Measurements from ENCODE around the gene SGK1.

The SGK1 gene

DNA sequence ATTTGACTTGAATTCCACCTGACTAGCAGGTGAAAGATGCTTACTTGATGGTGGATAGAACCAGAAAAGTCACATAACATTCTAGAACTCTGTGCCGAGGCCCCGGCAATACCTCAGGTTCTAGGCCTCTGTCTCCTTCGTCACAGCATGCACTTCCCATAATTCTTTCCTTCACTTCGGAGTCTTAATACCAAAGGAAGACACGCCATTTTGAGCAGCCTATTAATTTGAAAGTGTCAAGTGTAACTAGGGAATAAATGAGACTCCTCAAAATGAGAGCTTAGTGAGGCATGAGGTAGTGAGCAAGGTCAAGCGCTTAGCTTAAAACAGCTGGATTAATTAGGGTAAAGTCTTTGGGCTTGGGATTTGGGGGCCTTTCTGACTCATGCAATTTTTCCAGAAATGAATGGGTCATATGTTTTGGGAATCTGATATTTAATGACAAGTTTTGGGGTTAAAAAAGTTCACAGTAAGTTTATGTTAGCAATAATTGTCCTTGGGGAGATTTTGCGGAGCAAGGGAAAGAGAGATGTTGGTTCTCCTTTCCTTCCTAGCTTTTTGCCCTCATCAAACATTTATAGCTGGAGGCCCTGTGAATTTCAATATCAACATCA, 29.1 kb upstream of the SGK1 start:
- TF ChIP-seq, protein P1, sequence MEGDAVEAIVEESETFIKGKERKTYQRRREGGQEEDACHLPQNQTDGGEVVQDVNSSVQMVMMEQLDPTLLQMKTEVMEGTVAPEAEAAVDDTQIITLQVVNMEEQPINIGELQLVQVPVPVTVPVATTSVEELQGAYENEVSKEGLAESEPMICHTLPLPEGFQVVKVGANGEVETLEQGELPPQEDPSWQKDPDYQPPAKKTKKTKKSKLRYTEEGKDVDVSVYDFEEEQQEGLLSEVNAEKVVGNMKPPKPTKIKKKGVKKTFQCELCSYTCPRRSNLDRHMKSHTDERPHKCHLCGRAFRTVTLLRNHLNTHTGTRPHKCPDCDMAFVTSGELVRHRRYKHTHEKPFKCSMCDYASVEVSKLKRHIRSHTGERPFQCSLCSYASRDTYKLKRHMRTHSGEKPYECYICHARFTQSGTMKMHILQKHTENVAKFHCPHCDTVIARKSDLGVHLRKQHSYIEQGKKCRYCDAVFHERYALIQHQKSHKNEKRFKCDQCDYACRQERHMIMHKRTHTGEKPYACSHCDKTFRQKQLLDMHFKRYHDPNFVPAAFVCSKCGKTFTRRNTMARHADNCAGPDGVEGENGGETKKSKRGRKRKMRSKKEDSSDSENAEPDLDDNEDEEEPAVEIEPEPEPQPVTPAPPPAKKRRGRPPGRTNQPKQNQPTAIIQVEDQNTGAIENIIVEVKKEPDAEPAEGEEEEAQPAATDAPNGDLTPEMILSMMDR (IDR thresholded peaks at IDR 0.05) = no peak
- H3K4me1 ChIP-seq = no peaks in the 10 kb centered on the region

GRCh38 chr6:134345789-134346188, 27.9 kb upstream of the SGK1 start:
- intact Hi-C loops (cut with DNase I; ENCODE audit: low total_unique reads) = no loop called here
- Histone ChIP-seq H3K4me1 (no peaks in the 10 kb centered on the region), H3K4me3 (no peak overlapping the region), H3K27ac (no peak overlapping the region), H3K9me3 (no peaks in the 10 kb centered on the region), H3K27me3 (no peaks in the 10 kb centered on the region), H3K36me3 (no peaks in the 10 kb centered on the region)
- TF ChIP-seq, protein P1 (IDR thresholded peaks at IDR 0.05) = no peak
- peak in 1 of 2 donors; percentile 30 for DNase-seq

More for the DNA sequence above, 29.1 kb upstream of the SGK1 start:
- no peaks in the 10 kb centered on the region for H3K27me3 ChIP-seq
- H3K36me3 ChIP-seq = no peaks in the 10 kb centered on the region
- H3K9me3 ChIP-seq = no peaks in the 10 kb centered on the region
- intact Hi-C loops (cut with DNase I; ENCODE audit: low total_unique reads) = no loop called here
- no peak for DNase-seq
- H3K4me3 ChIP-seq = no peak overlapping the region
- H3K27ac ChIP-seq = no peak overlapping the region

DNA sequence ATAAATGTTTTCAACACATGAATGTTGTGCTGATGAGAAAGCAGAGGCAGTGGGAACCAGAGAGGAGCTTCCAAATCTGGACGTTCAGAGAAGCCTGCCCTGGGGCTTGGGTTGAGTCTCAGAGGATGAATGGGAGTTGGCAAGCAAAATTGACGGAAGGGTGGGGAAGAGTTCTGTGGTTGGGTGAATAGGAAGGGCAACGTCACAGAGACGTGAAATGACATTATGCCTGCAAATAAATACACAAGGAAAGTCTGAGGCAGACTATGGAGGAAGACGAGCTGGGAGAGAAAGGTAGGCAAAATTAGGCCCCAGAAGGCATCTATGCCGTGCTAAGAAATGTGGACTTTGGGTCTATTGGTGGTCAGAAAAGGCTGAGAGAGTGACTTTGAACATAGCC, 25.2 kb upstream of the SGK1 start:
- H3K9me3 ChIP-seq = no peaks in the 10 kb centered on the region

DNA sequence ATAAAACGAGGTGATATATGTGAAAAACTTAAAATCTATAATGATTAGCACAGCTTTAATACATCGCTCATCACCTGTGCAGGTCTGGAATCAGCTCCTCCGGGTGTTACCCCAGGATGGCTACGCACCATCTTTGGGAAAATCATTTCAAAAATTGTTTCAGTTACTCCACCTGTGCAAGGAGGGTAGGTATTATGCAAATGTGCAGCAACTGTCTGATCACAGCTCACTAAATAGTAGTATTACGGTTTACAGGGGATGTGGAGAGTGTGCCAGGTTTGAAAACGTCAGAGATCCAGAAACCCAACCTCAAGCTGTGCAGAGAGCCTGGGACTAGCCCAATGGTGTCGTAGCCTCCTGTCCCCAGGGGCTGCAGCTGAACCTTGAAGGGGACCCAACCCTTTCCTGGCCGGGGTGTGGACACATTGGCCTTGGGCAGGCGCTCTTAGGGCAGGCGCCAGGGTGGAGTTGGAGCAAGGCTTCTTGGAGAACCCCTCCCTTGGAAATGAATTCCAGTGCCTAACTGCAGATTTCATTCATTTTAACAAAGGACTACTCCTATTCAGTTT, 24.2 kb upstream of the SGK1 start:
- no peak overlapping the region for H3K27ac ChIP-seq
- intact Hi-C loops (cut with DNase I; ENCODE audit: low total_unique reads) = no loop called here
- no peaks in the 10 kb centered on the region for H3K9me3 ChIP-seq
- TF ChIP-seq, protein P1 (IDR thresholded peaks at IDR 0.05) = no peak
- H3K4me3 ChIP-seq = no peak overlapping the region
- no peaks in the 10 kb centered on the region for H3K27me3 ChIP-seq
- H3K36me3 ChIP-seq = no peaks in the 10 kb centered on the region
- no peaks in the 10 kb centered on the region for H3K4me1 ChIP-seq
- no peak for DNase-seq

More for the DNA sequence above, 25.2 kb upstream of the SGK1 start:
- no peaks in the 10 kb centered on the region for H3K4me1 ChIP-seq
- no peaks in the 10 kb centered on the region for H3K27me3 ChIP-seq
- TF ChIP-seq, protein P1 (IDR thresholded peaks at IDR 0.05) = no peak
- H3K4me3 ChIP-seq = no peak overlapping the region
- H3K27ac ChIP-seq = no peak overlapping the region
- intact Hi-C loops (cut with DNase I; ENCODE audit: low total_unique reads) = no loop called here
- no peak for DNase-seq
- H3K36me3 ChIP-seq = no peaks in the 10 kb centered on the region

GRCh38 chr6:134340179-134340975, 22.5 kb upstream of the SGK1 start:
- Histone ChIP-seq H3K9me3 (no peaks in the 10 kb centered on the region), H3K4me3 (no peak overlapping the region), H3K4me1 (no peaks in the 10 kb centered on the region), H3K27ac (no peak overlapping the region), H3K36me3 (no peaks in the 10 kb centered on the region), H3K27me3 (no peaks in the 10 kb centered on the region)
- intact Hi-C loops (cut with DNase I; ENCODE audit: low total_unique reads) = no loop called here
- TF ChIP-seq, protein P1 (IDR thresholded peaks at IDR 0.05) = no peak
- no peak for DNase-seq
